ENCODE results near the gene CPLX1. TPM values are rescaled to one million over a fixed set of nuclear protein-coding genes. Genes with fewer than 3 reads are reported as not detected.

Gene CPLX1
- total and polyA plus RNA-seq, 2 donors (not counting 1 experiment from before 2014, with no cell fraction given): 0.03 to 0.66 TPM

GRCh38 chr4:850323-850945 is 24.5 kb upstream of the CPLX1 start:
- Histone ChIP-seq H3K9ac (ENCODE audit: insufficient read depth, low read length) (no peak overlapping the region), H3K4me2 (ENCODE audit: extremely low read depth, insufficient read depth, low read length) (no peak overlapping the region), H3K4me3 (replicated peaks in 1 of 4; ENCODE audit: control extremely low read depth in 1 of 4, insufficient read depth in 1 of 4, low read depth in 3 of 4, low read length in 4 of 4) (no peak overlapping the region), H3K79me2 (ENCODE audit: control insufficient read depth, insufficient read depth, low read length) (no peaks in the 10 kb centered on the region), H4K20me1 (ENCODE audit: control insufficient read depth, extremely low read depth, insufficient read depth, low read length) (no peaks in the 10 kb centered on the region), H3K36me3 (ENCODE audit: control insufficient read depth, insufficient read depth, low read length) (peaks cover 16% of the 10 kb centered on the region), H2AFZ (ENCODE audit: low read length) (no peak overlapping the region), H3K27me3 (ENCODE audit: control insufficient read depth, insufficient read depth, low read length) (no peaks in the 10 kb centered on the region), H3K9me3 (ENCODE audit: control insufficient read depth, insufficient read depth, low read depth, low read length) (no peaks in the 10 kb centered on the region), H3K4me1 (ENCODE audit: control insufficient read depth, extremely low read depth, insufficient read depth, low read length) (peaks cover 3% of the 10 kb centered on the region), H3K27ac (ENCODE audit: insufficient read depth, low read length) (no peak overlapping the region)
- TF ChIP-seq EZH2 (IDR thresholded peaks at IDR 0.05; ENCODE audit: low read length, missing control alignments) (no peak), CTCF (conservative IDR thresholded peaks at IDR 0.05 in 1 of 2, IDR thresholded peaks at IDR 0.05 in 1 of 2; ENCODE audit: low read depth in 1 of 2, low read length in 2 of 2) (no peak)
- no peak for DNase-seq (ENCODE audit: low read depth in 2 of 2)

- H3K4me3 ChIP-seq (replicated peaks in 1 of 4; ENCODE audit: control extremely low read depth in 1 of 4, insufficient read depth in 1 of 4, low read depth in 3 of 4, low read length in 4 of 4): no peak overlapping the region
Measured at GRCh38 chr4:849478-850175, 23.7 kb upstream of the CPLX1 start.

More at GRCh38 chr4:849478-850175, 23.7 kb upstream of the CPLX1 start:
- TF ChIP-seq CTCF (conservative IDR thresholded peaks at IDR 0.05 in 1 of 2, IDR thresholded peaks at IDR 0.05 in 1 of 2; ENCODE audit: low read depth in 1 of 2, low read length in 2 of 2) (no peak), EZH2 (IDR thresholded peaks at IDR 0.05; ENCODE audit: low read length, missing control alignments) (no peak)
- no peak for DNase-seq (ENCODE audit: low read depth in 2 of 2)
- Histone ChIP-seq H3K4me1 (ENCODE audit: control insufficient read depth, extremely low read depth, insufficient read depth, low read length) (peaks cover 8% of the 10 kb centered on the region), H3K4me2 (ENCODE audit: extremely low read depth, insufficient read depth, low read length) (no peak overlapping the region), H4K20me1 (ENCODE audit: control insufficient read depth, extremely low read depth, insufficient read depth, low read length) (no peaks in the 10 kb centered on the region), H3K27ac (ENCODE audit: insufficient read depth, low read length) (no peak overlapping the region), H3K9me3 (ENCODE audit: control insufficient read depth, insufficient read depth, low read depth, low read length) (no peaks in the 10 kb centered on the region), H3K27me3 (ENCODE audit: control insufficient read depth, insufficient read depth, low read length) (no peaks in the 10 kb centered on the region), H3K9ac (ENCODE audit: insufficient read depth, low read length) (no peak overlapping the region), H3K36me3 (ENCODE audit: control insufficient read depth, insufficient read depth, low read length) (peaks cover 16% of the 10 kb centered on the region), H2AFZ (ENCODE audit: low read length) (no peak overlapping the region), H3K79me2 (ENCODE audit: control insufficient read depth, insufficient read depth, low read length) (no peaks in the 10 kb centered on the region)
